ENCODE data around the gene RPEL1.

DNA sequence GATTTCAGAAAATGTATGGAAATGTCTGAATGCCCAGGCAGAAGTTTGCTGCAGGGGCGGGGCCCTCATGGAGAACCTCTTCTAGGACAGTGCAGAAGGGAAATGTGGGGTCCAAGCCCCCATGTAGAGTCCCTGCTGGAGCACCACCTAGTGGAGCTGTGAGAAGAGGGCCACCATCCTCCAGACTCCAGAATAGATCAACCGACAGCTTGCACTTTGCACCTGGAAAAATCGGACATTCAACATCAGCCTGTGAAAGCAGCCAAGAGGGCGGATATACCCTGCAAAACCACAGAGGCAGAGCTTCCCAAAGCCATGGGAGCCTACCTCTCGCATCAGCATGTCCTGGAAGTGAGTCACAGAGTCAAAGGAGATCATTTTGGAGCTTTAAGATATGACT, 14.3 kb downstream of the RPEL1 start:
- TF ChIP-seq, protein P1, sequence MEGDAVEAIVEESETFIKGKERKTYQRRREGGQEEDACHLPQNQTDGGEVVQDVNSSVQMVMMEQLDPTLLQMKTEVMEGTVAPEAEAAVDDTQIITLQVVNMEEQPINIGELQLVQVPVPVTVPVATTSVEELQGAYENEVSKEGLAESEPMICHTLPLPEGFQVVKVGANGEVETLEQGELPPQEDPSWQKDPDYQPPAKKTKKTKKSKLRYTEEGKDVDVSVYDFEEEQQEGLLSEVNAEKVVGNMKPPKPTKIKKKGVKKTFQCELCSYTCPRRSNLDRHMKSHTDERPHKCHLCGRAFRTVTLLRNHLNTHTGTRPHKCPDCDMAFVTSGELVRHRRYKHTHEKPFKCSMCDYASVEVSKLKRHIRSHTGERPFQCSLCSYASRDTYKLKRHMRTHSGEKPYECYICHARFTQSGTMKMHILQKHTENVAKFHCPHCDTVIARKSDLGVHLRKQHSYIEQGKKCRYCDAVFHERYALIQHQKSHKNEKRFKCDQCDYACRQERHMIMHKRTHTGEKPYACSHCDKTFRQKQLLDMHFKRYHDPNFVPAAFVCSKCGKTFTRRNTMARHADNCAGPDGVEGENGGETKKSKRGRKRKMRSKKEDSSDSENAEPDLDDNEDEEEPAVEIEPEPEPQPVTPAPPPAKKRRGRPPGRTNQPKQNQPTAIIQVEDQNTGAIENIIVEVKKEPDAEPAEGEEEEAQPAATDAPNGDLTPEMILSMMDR (IDR thresholded peaks at IDR 0.05) = no peak
- no peak for TF ChIP-seq POLR2A (IDR thresholded peaks at IDR 0.05)
- TF ChIP-seq POLR2AphosphoS5 (IDR thresholded peaks at IDR 0.05; ENCODE audit: insufficient read depth in 1 of 2, low read depth in 1 of 2) = no peak

All from vagina (tissue), 2 donors.